Right lobe of liver (tissue), 6 donors: ENCODE data around the gene ERI3. TPM values are rescaled to one million over a fixed set of nuclear protein-coding genes. Genes with fewer than 3 reads are reported as not detected.

ENCODE experiments used
- ATAC-seq, 4 donors: fragments of 200-7000 bp; cut with Tn5 transposase; one replicate each; pipeline ENCODE4 v1.9.1; 2020; ENCODE audit warnings: mild to moderate bottlenecking in 4 of 4, moderate library complexity in 4 of 4
- DNase-seq, 3 donors: peaks; one replicate each; pipeline ENCODE4 v3.0.0-alpha.2; 2020
- H3K27ac ChIP-seq, 3 donors: fragments of 200-600 bp; one replicate each; pipeline ENCODE4 v1.8.0; 2022
- H3K27me3 ChIP-seq, 2 donors: fragments of 200-600 bp; one replicate each; pipeline ENCODE4 v1.8.0; 2022
- H3K36me3 ChIP-seq, 4 donors: fragments of 200-600 bp; sonication (generic) in 1 of 4; one replicate each; pipeline versions ENCODE4 v1.5.1 to v1.8.0; 2017 to 2022; ENCODE audit warnings: control low read depth in 1 of 4
- H3K4me1 ChIP-seq, 4 donors: fragments of 200-600 bp; sonication (generic) in 1 of 4; one replicate each; pipeline versions ENCODE4 v1.5.1 to v1.8.0; 2017 to 2022; ENCODE audit warnings: control low read depth in 1 of 4
- H3K4me3 ChIP-seq, 3 donors: fragments of 200-600 bp; one replicate each; pipeline ENCODE4 v1.8.0; 2022
- H3K9me3 ChIP-seq, 4 donors: fragments of 200-600 bp; sonication (generic) in 1 of 4; one replicate each; pipeline versions ENCODE4 v1.5.1 to v1.8.0; 2017 to 2022; ENCODE audit warnings: control low read depth in 1 of 4
- CTCF ChIP-seq, 4 donors: fragments of 200-600 bp in 3 of 4; fragments of 450-650 bp in 1 of 4; IDR thresholded peaks; one replicate each; pipeline versions ENCODE4 v1.5.1 to v1.8.0; 2016 to 2022; ENCODE audit warnings: antibody characterized with exemption in 4 of 4, mild to moderate bottlenecking in 2 of 4
- POLR2A ChIP-seq: fragments of 450-650 bp; IDR thresholded peaks from one replicate; pipeline ENCODE4 v1.6.1; 2017; ENCODE audit warnings: antibody characterized with exemption, mild to moderate bottlenecking
- WGBS: methylation state at CpG from one replicate; pipeline ENCODE4 v1.1.6; 2018; ENCODE audit warnings: low coverage, low lambda C conversion rate; ENCODE audit not compliant: insufficient coverage; ENCODE audit errors: missing lambda C conversion rate; 5-methylcytosine and 5-hydroxymethylcytosine counted together
- intact Hi-C, 2 donors: fragments of 100-400 bp; cut with DNase I; formaldehyde crosslinking; loops; one replicate each; pipeline versions ENCODE4 v1.11.2 to v1.14.1; 2022
- total RNA-seq, 6 experiments: library from RNA; depleted of rRNA in 2 of 6; stranded (reverse); fragments of >200 nt in 2 of 6; fragmentation: NEBNext Ultra II Directional in 3 of 6; extraction: Animal tissue kit (Norgen Biotek cat#: 25700) in 3 of 6; gene quantifications; one replicate each; pipeline versions ENCODE4 v1.1.0 to v1.2.4, GENCODE V29; 2016 to 2023
- donor health status: DM: no; HTN: yes; CAD: no.
- donor health status: DM: no; HTN: no; CAD: no.
- donor health status: DM: no; HTN: no; CAD: no.
- donor health status: DM: no; HTN: yes; CAD: no.
- donor health status: DM: no; HTN: yes; CAD: no.

Gene ERI3
- total RNA-seq, 6 experiments from 2014 or later, result 20.6 to 30.6 (median 23.8) TPM

GRCh38 chr1:44267438-44267837 is 87.6 kb downstream of the ERI3 start:
- Histone ChIP-seq H3K36me3 (no peaks in the 10 kb centered on the region), H3K4me1 (no peaks in the 10 kb centered on the region), H3K4me3 (no peak overlapping the region), H3K9me3 (no peaks in the 10 kb centered on the region), H3K27ac (no peak overlapping the region), H3K27me3 (no peaks in the 10 kb centered on the region)
- DNase-seq (no peak), ATAC-seq (peak in 1 of 4 donors; percentile 15)
- intact Hi-C loops, result no loop called here
- WGBS, result 92% methylated on average over 2 of the region's 5 CpGs
- TF ChIP-seq POLR2A (no peak), CTCF (IDR thresholded peaks at IDR 0.05) (no peak)

DNA sequence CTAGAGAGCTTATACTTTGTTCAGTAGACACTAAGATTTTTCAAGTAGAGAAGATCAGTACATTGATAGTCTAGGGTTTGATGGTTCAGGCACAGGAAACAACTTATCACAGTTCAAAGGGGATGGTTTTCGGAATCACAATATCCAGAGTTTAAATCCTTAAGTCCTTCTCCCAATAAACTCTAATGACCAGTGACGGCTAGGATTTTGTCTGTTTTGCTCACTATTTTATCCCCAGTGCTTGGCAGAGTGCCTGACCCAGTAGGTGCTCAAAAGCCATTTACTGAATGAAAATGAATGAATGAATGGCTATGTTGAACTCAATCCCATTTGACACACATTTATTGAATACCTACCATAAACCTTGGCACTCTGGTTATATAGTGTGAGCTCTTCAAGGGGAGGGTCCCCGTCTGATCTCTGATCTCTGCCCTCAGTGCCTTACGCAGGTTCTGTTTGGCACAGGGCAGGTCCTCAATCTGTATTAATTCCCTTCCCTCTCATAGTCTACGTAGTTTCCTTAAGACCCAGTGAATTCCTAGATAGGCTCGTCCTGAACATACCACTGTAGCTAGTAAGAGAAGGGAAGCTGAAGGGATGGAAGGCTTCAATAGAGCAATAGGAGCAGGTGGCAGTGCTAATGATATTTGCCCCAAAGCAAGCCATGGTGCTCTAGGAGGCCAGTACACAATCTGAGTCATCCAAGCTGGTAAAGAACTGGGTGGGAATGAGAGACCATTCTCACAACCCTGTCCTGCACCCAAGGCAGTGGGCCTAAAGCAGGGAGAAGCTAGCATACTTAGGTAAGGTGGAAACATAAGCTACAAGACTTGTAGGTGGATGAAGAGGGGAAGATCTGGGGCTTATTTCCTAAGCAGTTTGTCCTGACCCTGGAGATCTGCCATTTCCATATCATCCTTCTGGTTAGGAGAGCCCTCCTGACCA is 88.4 kb downstream of the ERI3 start:
- H3K27ac ChIP-seq, result no peak overlapping the region
- intact Hi-C loops, result no loop called here
- no peak for ATAC-seq
- WGBS, result 90% methylated on average over 6 of the region's 6 CpGs
- TF ChIP-seq CTCF (IDR thresholded peaks at IDR 0.05), result no peak
- TF ChIP-seq POLR2A, result no peak
- DNase-seq, result no peak
- H3K4me3 ChIP-seq, result no peak overlapping the region
- no peaks in the 10 kb centered on the region for H3K9me3 ChIP-seq
- H3K36me3 ChIP-seq, result no peaks in the 10 kb centered on the region
- H3K27me3 ChIP-seq, result no peaks in the 10 kb centered on the region
- no peaks in the 10 kb centered on the region for H3K4me1 ChIP-seq

GRCh38 chr1:44265656-44266358 is 89.2 kb downstream of the ERI3 start:
- H3K27ac ChIP-seq, result no peak overlapping the region
- no peaks in the 10 kb centered on the region for H3K27me3 ChIP-seq
- ATAC-seq, result no peak
- H3K36me3 ChIP-seq, result no peaks in the 10 kb centered on the region
- H3K4me1 ChIP-seq, result no peaks in the 10 kb centered on the region
- TF ChIP-seq POLR2A (no peak), CTCF (IDR thresholded peaks at IDR 0.05) (no peak)
- intact Hi-C loops, result no loop called here
- no peaks in the 10 kb centered on the region for H3K9me3 ChIP-seq
- no peak overlapping the region for H3K4me3 ChIP-seq
- 85% methylated on average over 1 of the region's 1 CpG for WGBS
- DNase-seq, result no peak

DNA sequence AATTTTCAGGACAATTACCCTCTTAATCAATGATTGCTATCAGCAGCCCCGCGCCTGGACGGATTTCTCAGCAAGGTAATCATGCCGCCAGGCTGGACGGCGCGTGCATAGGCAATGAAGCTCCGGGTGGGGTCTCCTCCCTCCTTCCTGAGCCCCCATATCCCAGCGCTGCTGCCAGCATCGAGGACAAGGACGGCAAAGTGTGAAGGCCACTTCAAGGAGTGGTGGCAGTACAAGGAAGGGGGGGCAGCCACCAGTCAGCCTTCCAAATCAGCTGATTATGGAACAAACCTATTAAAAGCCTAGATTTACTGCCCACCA is 90.6 kb downstream of the ERI3 start:
- H3K27me3 ChIP-seq, result no peaks in the 10 kb centered on the region
- H3K4me1 ChIP-seq, result no peaks in the 10 kb centered on the region
- DNase-seq (no peak), ATAC-seq (no peak)
- H3K4me3 ChIP-seq, result no peak overlapping the region
- TF ChIP-seq POLR2A (no peak), CTCF (IDR thresholded peaks at IDR 0.05) (no peak)
- H3K27ac ChIP-seq, result no peak overlapping the region
- 98% methylated on average over 8 of the region's 11 CpGs for WGBS
- no peaks in the 10 kb centered on the region for H3K9me3 ChIP-seq
- intact Hi-C loops, result no loop called here
- H3K36me3 ChIP-seq, result no peaks in the 10 kb centered on the region
